Keratinocyte (primary cell): ENCODE results near the gene CSF3R.

Experiments
- EZH2 ChIP-seq: IDR thresholded peaks from one replicate; pipeline ENCODE4 v1.6.1; 2012; ENCODE audit warnings: inconsistent platforms, mild to moderate bottlenecking, low read length, moderate library complexity
- TF ChIP-seq, protein P1 (sequence below), 3 experiments: IDR thresholded peaks in 1 of 3; conservative IDR thresholded peaks in 1 of 3; optimal IDR thresholded peaks in 1 of 3; 2 replicates in 2 of 3; 3 replicates in 1 of 3; pipeline versions ENCODE3 to v1.5.1; 2011; ENCODE audit warnings: low read length in 3 of 3, mild to moderate bottlenecking in 3 of 3, moderate library complexity in 2 of 3, control low read depth in 1 of 3, inconsistent platforms in 1 of 3; ENCODE audit not compliant: insufficient read depth in 2 of 3; ENCODE audit errors: extremely low read depth in 1 of 3

DNA sequence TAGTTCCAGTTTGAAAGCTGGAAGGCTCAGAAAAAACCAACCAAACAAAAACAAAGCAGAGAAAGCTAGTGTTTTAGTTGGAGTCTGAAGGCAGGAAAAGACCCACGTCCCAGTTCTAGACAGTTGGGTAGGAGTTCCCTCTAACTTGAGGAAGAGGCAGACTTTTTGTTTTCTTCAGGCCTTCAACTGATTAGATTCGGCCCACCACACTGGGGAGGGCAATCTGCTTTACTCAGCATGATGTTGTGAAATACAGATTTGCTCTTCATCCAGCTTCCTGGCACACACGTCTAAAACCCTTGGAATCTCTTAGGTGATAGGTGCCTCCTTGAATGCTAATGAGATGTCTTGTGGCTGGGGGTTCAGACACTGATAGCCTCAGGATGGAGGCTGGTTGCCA is 49.1 kb upstream of the CSF3R start:
- TF ChIP-seq, protein P1, sequence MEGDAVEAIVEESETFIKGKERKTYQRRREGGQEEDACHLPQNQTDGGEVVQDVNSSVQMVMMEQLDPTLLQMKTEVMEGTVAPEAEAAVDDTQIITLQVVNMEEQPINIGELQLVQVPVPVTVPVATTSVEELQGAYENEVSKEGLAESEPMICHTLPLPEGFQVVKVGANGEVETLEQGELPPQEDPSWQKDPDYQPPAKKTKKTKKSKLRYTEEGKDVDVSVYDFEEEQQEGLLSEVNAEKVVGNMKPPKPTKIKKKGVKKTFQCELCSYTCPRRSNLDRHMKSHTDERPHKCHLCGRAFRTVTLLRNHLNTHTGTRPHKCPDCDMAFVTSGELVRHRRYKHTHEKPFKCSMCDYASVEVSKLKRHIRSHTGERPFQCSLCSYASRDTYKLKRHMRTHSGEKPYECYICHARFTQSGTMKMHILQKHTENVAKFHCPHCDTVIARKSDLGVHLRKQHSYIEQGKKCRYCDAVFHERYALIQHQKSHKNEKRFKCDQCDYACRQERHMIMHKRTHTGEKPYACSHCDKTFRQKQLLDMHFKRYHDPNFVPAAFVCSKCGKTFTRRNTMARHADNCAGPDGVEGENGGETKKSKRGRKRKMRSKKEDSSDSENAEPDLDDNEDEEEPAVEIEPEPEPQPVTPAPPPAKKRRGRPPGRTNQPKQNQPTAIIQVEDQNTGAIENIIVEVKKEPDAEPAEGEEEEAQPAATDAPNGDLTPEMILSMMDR (optimal IDR thresholded peaks at IDR 0.05 in 1 of 3, IDR thresholded peaks at IDR 0.05 in 1 of 3, conservative IDR thresholded peaks at IDR 0.05 in 1 of 3; ENCODE audit: extremely low read depth in 1 of 3, insufficient read depth in 2 of 3, low read length in 3 of 3), result no peak
- TF ChIP-seq EZH2, result no peak
